ENCODE measurements around the gene DOCK1.

GRCh38 chr10:127326883-127327282 is 421.7 kb downstream of the DOCK1 start:
- no peak for TF ChIP-seq CTCF (IDR thresholded peaks at IDR 0.05)
- TF ChIP-seq POLR2A (IDR thresholded peaks at IDR 0.05): no peak
